Activated CD8-positive, alpha-beta memory T cell treated with anti-CD3 and anti-CD28 coated beads, Interleukin-2, amount 50 U/mL, for 4 hours (primary cell): Measurements from ENCODE around the gene SNX19.
"Not testable (repeated sequence)": the region's sequence is repeated elsewhere in the genome, so short reads cannot be mapped to it uniquely, and the experiment has no call there.

Experiments
- DNase-seq: peaks from one replicate; pipeline ENCODE4 v3.0.0-alpha.2; 2020

SNX19 gene

GRCh38 chr11:130916238-130916855 is at the start of gene SNX19:
SNX19 (minus strand) TSS chr11:130916479; CDS start chr11:130915939, 540 bp downstream.
- DNase-seq = peak; percentile 88

GRCh38 chr11:130964058-130964792 is 47.9 kb upstream of the SNX19 start:
- DNase-seq = no peak

GRCh38 chr11:130947889-130948288 is 31.6 kb upstream of the SNX19 start:
- DNase-seq = no peak

- DNase-seq = no peak
Measured at GRCh38 chr11:130947481-130947880, 31.2 kb upstream of the SNX19 start.

- no peak for DNase-seq
Measured at GRCh38 chr11:130947058-130947457, 30.8 kb upstream of the SNX19 start.

- no peak for DNase-seq
Measured at GRCh38 chr11:130945896-130946295, 29.6 kb upstream of the SNX19 start.

- DNase-seq = no peak
Measured at GRCh38 chr11:130940706-130941105, 24.4 kb upstream of the SNX19 start.

- DNase-seq = no peak
Measured at GRCh38 chr11:130937051-130937450, 20.8 kb upstream of the SNX19 start.

- DNase-seq = no peak
Measured at GRCh38 chr11:130932086-130932712, 15.9 kb upstream of the SNX19 start.

GRCh38 chr11:130924750-130925149 is 8.5 kb upstream of the SNX19 start:
- no peak for DNase-seq

GRCh38 chr11:130920612-130921011 is 4.3 kb upstream of the SNX19 start:
- DNase-seq = not testable (repeated sequence)

- no peak for DNase-seq
Measured at GRCh38 chr11:130918081-130918480, 1.8 kb upstream of the SNX19 start.

GRCh38 chr11:130916910-130917309 is 631 bp upstream of the SNX19 start:
- no peak for DNase-seq

GRCh38 chr11:130915603-130916237 is 559 bp downstream of the SNX19 start:
- DNase-seq = no peak

- no peak for DNase-seq
Measured at GRCh38 chr11:130913268-130913667, 3.0 kb downstream of the SNX19 start.

- DNase-seq = no peak
Measured at GRCh38 chr11:130912552-130912951, 3.7 kb downstream of the SNX19 start.

GRCh38 chr11:130911306-130911705 is 5.0 kb downstream of the SNX19 start:
- no peak for DNase-seq

- DNase-seq = no peak
Measured at GRCh38 chr11:130909650-130910049, 6.6 kb downstream of the SNX19 start.

GRCh38 chr11:130908770-130909625 is 7.3 kb downstream of the SNX19 start:
- no peak for DNase-seq

GRCh38 chr11:130908061-130908460 is 8.2 kb downstream of the SNX19 start:
- DNase-seq = no peak

GRCh38 chr11:130907229-130907628 is 9.1 kb downstream of the SNX19 start:
- DNase-seq = no peak

GRCh38 chr11:130906616-130907015 is 9.7 kb downstream of the SNX19 start:
- DNase-seq = no peak

- no peak for DNase-seq
Measured at GRCh38 chr11:130905512-130905911, 10.8 kb downstream of the SNX19 start.
